Esophagus muscularis mucosa (tissue), 4 donors: ENCODE results near the gene HPRT1. TPM values are rescaled to one million over a fixed set of nuclear protein-coding genes. Genes with fewer than 3 reads are reported as not detected.

Source experiments
- DNase-seq: peaks from one replicate; pipeline ENCODE4 v3.0.0-alpha.2; 2017; ENCODE audit errors: extremely low spot score
- H3K27ac ChIP-seq, 4 donors: fragments of 200-600 bp; sonication (generic); replicated peaks in 1 of 4; 1 replicate in 3 of 4; 2 replicates in 1 of 4; pipeline ENCODE4 v1.5.1; 2016 to 2019; ENCODE audit warnings: mild to moderate bottlenecking in 1 of 4
- H3K27me3 ChIP-seq, 4 donors: fragments of 200-600 bp; sonication (generic); one replicate each; pipeline versions ENCODE4 v1.5.1 to v1.6.0; 2016 to 2019
- H3K36me3 ChIP-seq, 4 donors: fragments of 200-600 bp; sonication (generic); one replicate each; pipeline ENCODE4 v1.5.1; 2016 to 2019
- H3K4me1 ChIP-seq, 4 donors: fragments of 200-600 bp; sonication (generic); one replicate each; pipeline ENCODE4 v1.5.1; 2016 to 2019
- H3K4me3 ChIP-seq, 4 donors: fragments of 200-600 bp; sonication (generic); 1 replicate in 2 of 4; 2 replicates in 2 of 4; pipeline ENCODE4 v1.5.1; 2016 to 2019; ENCODE audit warnings: mild to moderate bottlenecking in 4 of 4, moderate library complexity in 1 of 4
- H3K9me3 ChIP-seq, 4 donors: fragments of 200-600 bp; sonication (generic); 1 replicate in 3 of 4; 2 replicates in 1 of 4; pipeline ENCODE4 v1.5.1; 2016 to 2019
- EP300 ChIP-seq: sonication (generic); formaldehyde crosslinking; IDR thresholded peaks from one replicate; pipeline ENCODE4 v1.6.1; 2017; ENCODE audit warnings: antibody characterized with exemption
- POLR2A ChIP-seq: fragments of 450-650 bp; IDR thresholded peaks from one replicate; pipeline ENCODE4 v1.6.1; 2017; ENCODE audit warnings: antibody characterized with exemption, moderate library complexity, mild to moderate bottlenecking, low read depth
- POLR2AphosphoS5 ChIP-seq, 2 donors: sonication (generic); formaldehyde crosslinking; IDR thresholded peaks; one replicate each; pipeline ENCODE4 v1.6.1; 2017; ENCODE audit warnings: antibody characterized with exemption in 2 of 2
- WGBS: methylation state at CpG from one replicate; pipeline ENCODE4 v1.1.5; 2018; 5-methylcytosine and 5-hydroxymethylcytosine counted together
- intact Hi-C: fragments of 100-400 bp; cut with DNase I; formaldehyde crosslinking; loops from one replicate; pipeline ENCODE4 v1.15.1; 2023
- total RNA-seq, 4 donors: library from RNA; depleted of rRNA; stranded (reverse); fragments of >200 nt; gene quantifications; one replicate each; pipeline versions ENCODE4 v1.1.0 to v1.2.1, GENCODE V29; 2016
- TF ChIP-seq, protein P1 (sequence below), 3 experiments: fragments of 200-600 bp in 2 of 3; fragments of 450-650 bp in 1 of 3; sonication (generic) in 2 of 3; IDR thresholded peaks; one replicate each; pipeline ENCODE4 v1.5.1; 2017 to 2019; ENCODE audit warnings: antibody characterized with exemption in 3 of 3, mild to moderate bottlenecking in 2 of 3, moderate library complexity in 1 of 3

The HPRT1 gene
- total RNA-seq, 4 donors from 2014 or later, result 5.8 to 10.8 (median 9.2) TPM

DNA sequence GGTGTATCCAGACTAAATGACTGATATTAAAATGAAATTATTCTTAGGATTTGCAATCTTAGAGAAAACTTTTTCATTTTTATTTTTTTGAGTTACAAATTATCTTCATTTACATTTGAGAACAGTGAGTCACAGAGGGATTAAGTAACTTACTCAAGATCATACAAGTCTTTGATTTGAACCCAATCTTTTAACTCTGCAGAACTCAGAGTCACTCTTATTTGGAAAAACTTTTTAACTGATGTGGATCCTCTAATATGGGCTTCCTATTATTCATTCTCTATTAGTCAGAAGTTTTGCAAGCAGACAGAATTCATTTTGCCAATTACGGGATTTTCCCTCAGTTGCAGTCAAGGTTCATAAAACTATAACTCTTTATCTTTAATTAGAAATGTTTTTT, 20.1 kb downstream of the HPRT1 start:
- Histone ChIP-seq H3K36me3 (peaks cover 0 to 21% (median 3%) of the 10 kb centered on the region in 4 donors), H3K4me3 (no peak overlapping the region), H3K27me3 (no peaks in the 10 kb centered on the region), H3K4me1 (no peaks in the 10 kb centered on the region), H3K9me3 (no peaks in the 10 kb centered on the region), H3K27ac (no peak overlapping the region)
- intact Hi-C loops, result loop anchor here (5.0 to 10.0 kb wide), 2 partner anchors 275 to 302 kb away; no protein-coding TSS in a partner anchor
- DNase-seq, result no peak
- TF ChIP-seq, protein P1, sequence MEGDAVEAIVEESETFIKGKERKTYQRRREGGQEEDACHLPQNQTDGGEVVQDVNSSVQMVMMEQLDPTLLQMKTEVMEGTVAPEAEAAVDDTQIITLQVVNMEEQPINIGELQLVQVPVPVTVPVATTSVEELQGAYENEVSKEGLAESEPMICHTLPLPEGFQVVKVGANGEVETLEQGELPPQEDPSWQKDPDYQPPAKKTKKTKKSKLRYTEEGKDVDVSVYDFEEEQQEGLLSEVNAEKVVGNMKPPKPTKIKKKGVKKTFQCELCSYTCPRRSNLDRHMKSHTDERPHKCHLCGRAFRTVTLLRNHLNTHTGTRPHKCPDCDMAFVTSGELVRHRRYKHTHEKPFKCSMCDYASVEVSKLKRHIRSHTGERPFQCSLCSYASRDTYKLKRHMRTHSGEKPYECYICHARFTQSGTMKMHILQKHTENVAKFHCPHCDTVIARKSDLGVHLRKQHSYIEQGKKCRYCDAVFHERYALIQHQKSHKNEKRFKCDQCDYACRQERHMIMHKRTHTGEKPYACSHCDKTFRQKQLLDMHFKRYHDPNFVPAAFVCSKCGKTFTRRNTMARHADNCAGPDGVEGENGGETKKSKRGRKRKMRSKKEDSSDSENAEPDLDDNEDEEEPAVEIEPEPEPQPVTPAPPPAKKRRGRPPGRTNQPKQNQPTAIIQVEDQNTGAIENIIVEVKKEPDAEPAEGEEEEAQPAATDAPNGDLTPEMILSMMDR (IDR thresholded peaks at IDR 0.05), result no peak
- TF ChIP-seq POLR2A (no peak), POLR2AphosphoS5 (IDR thresholded peaks at IDR 0.05) (no peak), EP300 (no peak)
- 79% methylated on average over 1 of the region's 1 CpG for WGBS

DNA sequence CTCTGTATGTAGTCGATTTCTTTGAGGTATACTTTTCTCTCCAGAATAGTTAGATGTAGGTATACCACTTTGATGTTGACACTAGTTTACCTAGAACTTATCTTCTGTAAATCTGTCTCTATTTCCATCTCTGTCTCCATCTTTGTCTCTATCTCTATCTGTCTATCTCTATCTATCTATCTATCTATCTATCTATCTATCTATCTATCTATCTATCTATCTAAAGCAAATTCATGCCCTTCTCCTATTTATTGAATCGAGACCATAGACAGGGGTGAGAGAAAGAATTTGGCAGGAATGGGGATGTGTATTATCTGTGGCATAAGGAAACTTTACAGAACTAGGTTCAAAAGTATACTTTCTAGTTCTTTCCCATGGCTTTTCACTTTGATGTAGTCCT, 21.4 kb downstream of the HPRT1 start:
- H3K27ac ChIP-seq, result no peak overlapping the region
- H3K4me3 ChIP-seq, result no peak overlapping the region
- TF ChIP-seq EP300 (no peak), POLR2AphosphoS5 (IDR thresholded peaks at IDR 0.05) (no peak), POLR2A (no peak)
- TF ChIP-seq, protein P1 (IDR thresholded peaks at IDR 0.05), result no peak
- 76% methylated on average over 2 of the region's 2 CpGs for WGBS
- H3K27me3 ChIP-seq, result no peaks in the 10 kb centered on the region
- peaks cover 0 to 11% (median 0%) of the 10 kb centered on the region in 4 donors for H3K36me3 ChIP-seq
- no peaks in the 10 kb centered on the region for H3K4me1 ChIP-seq
- H3K9me3 ChIP-seq, result no peaks in the 10 kb centered on the region
- no peak for DNase-seq
- intact Hi-C loops, result loop anchor here (5.0 to 10.0 kb wide), 2 partner anchors 273 to 301 kb away; no protein-coding TSS in a partner anchor

DNA sequence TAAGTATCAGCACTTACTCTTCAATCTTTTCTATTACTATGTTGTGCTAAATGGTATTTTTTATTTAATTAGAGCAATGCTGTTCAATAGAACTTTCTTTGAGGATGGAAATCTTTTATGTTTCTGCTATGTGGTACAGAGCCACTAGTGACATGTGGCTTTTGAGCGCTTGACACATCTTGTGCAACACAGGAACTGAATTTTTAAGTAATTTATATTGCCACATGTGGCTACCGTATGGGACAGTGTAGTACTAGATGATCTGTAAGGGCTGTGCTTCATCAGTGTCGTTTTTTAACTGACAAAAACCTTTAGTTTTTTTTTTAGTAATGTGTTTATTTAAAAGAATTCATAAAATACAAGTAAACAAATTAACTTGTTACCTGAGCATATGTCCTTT, 22.4 kb downstream of the HPRT1 start:
- Histone ChIP-seq H3K4me1 (no peaks in the 10 kb centered on the region), H3K36me3 (peaks cover 0 to 11% (median 0%) of the 10 kb centered on the region in 4 donors), H3K27ac (no peak overlapping the region), H3K4me3 (no peak overlapping the region), H3K27me3 (no peaks in the 10 kb centered on the region), H3K9me3 (no peaks in the 10 kb centered on the region)
- intact Hi-C loops, result loop anchor here (5.0 to 10.0 kb wide), 2 partner anchors 272 to 300 kb away; no protein-coding TSS in a partner anchor
- TF ChIP-seq POLR2A (no peak), POLR2AphosphoS5 (IDR thresholded peaks at IDR 0.05) (no peak), EP300 (no peak)
- TF ChIP-seq, protein P1 (IDR thresholded peaks at IDR 0.05), result no peak
- 63% methylated on average over 3 of the region's 3 CpGs for WGBS
- no peak for DNase-seq

DNA sequence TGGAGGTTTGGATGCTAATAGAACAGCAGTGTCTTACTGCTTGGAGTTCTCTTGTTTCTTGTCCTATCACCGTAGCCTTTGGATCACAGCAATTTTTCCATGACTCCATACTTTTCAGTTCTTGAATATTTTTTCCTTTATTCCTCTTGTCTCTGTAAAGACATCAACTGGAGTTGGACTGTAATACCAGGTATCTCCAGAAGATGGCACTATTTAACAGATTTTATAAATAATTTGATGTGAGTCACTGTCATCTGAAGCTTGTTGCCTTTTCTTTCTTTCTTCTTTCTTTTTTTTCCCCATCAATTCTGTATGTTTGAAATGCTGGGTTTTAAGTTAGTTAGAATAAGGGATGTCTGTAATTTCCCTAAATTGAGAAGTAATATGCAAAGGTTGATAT, 24.1 kb downstream of the HPRT1 start:
- Histone ChIP-seq H3K9me3 (no peaks in the 10 kb centered on the region), H3K36me3 (peaks cover 0 to 3% (median 0%) of the 10 kb centered on the region in 4 donors), H3K4me3 (no peak overlapping the region), H3K27me3 (no peaks in the 10 kb centered on the region), H3K27ac (no peak overlapping the region), H3K4me1 (no peaks in the 10 kb centered on the region)
- TF ChIP-seq EP300, result no peak
- no peak for TF ChIP-seq POLR2AphosphoS5 (IDR thresholded peaks at IDR 0.05)
- TF ChIP-seq, protein P1 (IDR thresholded peaks at IDR 0.05), result peak; percentile 64 to 69 (median 66)
- intact Hi-C loops, result loop anchor here (5.0 to 10.0 kb wide), 2 partner anchors 271 to 298 kb away; no protein-coding TSS in a partner anchor
- 64% methylated on average over 1 of the region's 1 CpG for WGBS
- no peak for DNase-seq

DNA sequence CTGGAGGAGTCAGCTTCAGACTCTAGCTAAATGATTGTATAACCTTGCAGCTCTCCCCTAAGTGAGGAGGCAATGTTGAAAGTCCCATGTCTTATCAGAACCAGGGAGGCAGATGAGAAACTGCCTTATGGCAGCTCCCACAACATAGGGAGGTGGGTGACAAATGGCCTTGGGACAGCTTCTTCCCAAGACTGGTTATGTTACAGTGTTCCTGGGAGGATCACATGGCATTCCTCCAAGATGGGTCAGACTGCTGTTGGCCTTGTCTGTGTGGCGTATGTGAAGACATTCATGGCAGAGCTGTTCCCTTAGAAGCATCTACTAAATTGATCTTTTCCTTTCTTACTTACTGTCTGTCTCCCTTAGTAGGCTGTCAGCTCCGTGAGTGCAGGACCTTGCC, 42.0 kb downstream of the HPRT1 start:
- DNase-seq, result no peak
- Histone ChIP-seq H3K27me3 (no peaks in the 10 kb centered on the region), H3K36me3 (peaks cover 0 to 9% (median 4%) of the 10 kb centered on the region in 4 donors), H3K4me3 (no peak overlapping the region), H3K27ac (no peak overlapping the region), H3K9me3 (no peaks in the 10 kb centered on the region), H3K4me1 (peaks cover 0 to 12% (median 4%) of the 10 kb centered on the region in 4 donors)
- intact Hi-C loops, result no loop called here
- WGBS, result 48% methylated on average over 2 of the region's 2 CpGs
- TF ChIP-seq, protein P1 (IDR thresholded peaks at IDR 0.05), result no peak
- TF ChIP-seq POLR2AphosphoS5 (IDR thresholded peaks at IDR 0.05) (no peak), EP300 (no peak), POLR2A (no peak)
